Mesendoderm (in vitro differentiated cells): ENCODE measurements around the gene PRDM16.

Experiments
- DNase-seq: peaks from one replicate; pipeline ENCODE4 v3.0.0; 2013
- H2AK5ac ChIP-seq: 2 replicates; pipeline ENCODE4 v1.6.1; 2013; ENCODE audit warnings: low read length, inconsistent platforms
- H2BK120ac ChIP-seq: 2 replicates; pipeline ENCODE4 v1.6.1; 2013; ENCODE audit warnings: low read depth, mild to moderate bottlenecking, low read length, moderate library complexity, mixed read lengths
- H2BK15ac ChIP-seq: replicated peaks from 2 replicates; pipeline ENCODE4 v1.6.1; 2013; ENCODE audit warnings: low read depth, mild to moderate bottlenecking, moderate library complexity
- H2BK5ac ChIP-seq: 2 replicates; pipeline ENCODE4 v1.6.1; 2013; ENCODE audit warnings: low read length, inconsistent platforms
- H3K18ac ChIP-seq: 2 replicates; pipeline ENCODE4 v1.6.1; 2013; ENCODE audit warnings: mild to moderate bottlenecking, low read length, mixed read lengths
- H3K23ac ChIP-seq: one replicate; pipeline ENCODE4 v1.6.1; 2013; ENCODE audit warnings: low read length
- H3K27ac ChIP-seq: 2 replicates; pipeline ENCODE4 v1.5.1; 2013; ENCODE audit warnings: low read depth, mild to moderate bottlenecking, inconsistent platforms, low read length, moderate library complexity
- H3K27me3 ChIP-seq: 2 replicates; pipeline ENCODE4 v1.6.1; 2013; ENCODE audit warnings: low read length, control low read depth, mild to moderate bottlenecking, inconsistent platforms; ENCODE audit not compliant: insufficient read depth, poor library complexity
- H3K36me3 ChIP-seq: 2 replicates; pipeline ENCODE4 v1.6.1; 2013; ENCODE audit warnings: low read length, inconsistent platforms; ENCODE audit not compliant: control insufficient read depth, insufficient read depth
- H3K4ac ChIP-seq: one replicate; pipeline ENCODE4 v1.6.1; 2013; ENCODE audit warnings: low read depth, mild to moderate bottlenecking, low read length, moderate library complexity
- H3K4me1 ChIP-seq: 2 replicates; pipeline ENCODE4 v1.6.1; 2013; ENCODE audit warnings: low read depth, low read length, inconsistent platforms; ENCODE audit not compliant: control insufficient read depth
- H3K4me2 ChIP-seq: 2 replicates; pipeline ENCODE4 v1.6.1; 2013; ENCODE audit warnings: low read length
- H3K4me3 ChIP-seq: 2 replicates; pipeline ENCODE4 v1.5.1; 2013; ENCODE audit warnings: mild to moderate bottlenecking, low read length
- H3K56ac ChIP-seq: one replicate; pipeline ENCODE4 v1.6.1; 2013; ENCODE audit warnings: low read length
- H3K79me1 ChIP-seq: 2 replicates; pipeline ENCODE4 v1.6.1; 2013; ENCODE audit warnings: low read length, inconsistent platforms
- H3K79me2 ChIP-seq: 2 replicates; pipeline ENCODE4 v1.6.1; 2013; ENCODE audit warnings: mild to moderate bottlenecking, low read length; ENCODE audit not compliant: control insufficient read depth, insufficient read depth
- H3K9ac ChIP-seq: 2 replicates; pipeline ENCODE4 v1.6.1; 2013; ENCODE audit warnings: low read length, inconsistent platforms
- H4K5ac ChIP-seq: one replicate; pipeline ENCODE4 v1.6.1; 2013; ENCODE audit warnings: low read length
- H4K8ac ChIP-seq: one replicate; pipeline ENCODE4 v1.6.1; 2013; ENCODE audit warnings: low read depth, mild to moderate bottlenecking, control low read depth, low read length, moderate library complexity
- WGBS: extraction: QIAGEN DNeasy Blood & Tissue Kit; methylation state at CpG from one replicate; pipeline ENCODE4 v1.1.7; 2013; ENCODE audit warnings: low lambda C conversion rate, missing lambda C conversion rate; ENCODE audit not compliant: insufficient coverage; ENCODE audit errors: extremely low coverage; 5-methylcytosine and 5-hydroxymethylcytosine counted together

Gene PRDM16

GRCh38 chr1:3287656-3288160 is 218.7 kb downstream of the PRDM16 start:
- H4K8ac ChIP-seq: no peak overlapping the region
- WGBS: no CpG with 5 or more reads among the region's 25 CpGs
- H3K27me3 ChIP-seq: no peaks in the 10 kb centered on the region
- no peak overlapping the region for H2BK15ac ChIP-seq
- H3K36me3 ChIP-seq: no peaks in the 10 kb centered on the region
- no peak overlapping the region for H2BK120ac ChIP-seq
- no peak overlapping the region for H3K4ac ChIP-seq
- no peaks in the 10 kb centered on the region for H3K4me1 ChIP-seq
- no peak overlapping the region for H3K23ac ChIP-seq
- no peak for DNase-seq
- no peak overlapping the region for H4K5ac ChIP-seq
- no peak overlapping the region for H3K9ac ChIP-seq
- H3K79me1 ChIP-seq: no peaks in the 10 kb centered on the region
- H3K4me2 ChIP-seq: no peak overlapping the region
- no peak overlapping the region for H3K56ac ChIP-seq
- no peaks in the 10 kb centered on the region for H3K79me2 ChIP-seq
- H3K27ac ChIP-seq: no peak overlapping the region
- H2BK5ac ChIP-seq: no peak overlapping the region
- H3K4me3 ChIP-seq: no peak overlapping the region
- H3K18ac ChIP-seq: no peak overlapping the region
- H2AK5ac ChIP-seq: no peak overlapping the region

GRCh38 chr1:3289502-3289901 is 220.5 kb downstream of the PRDM16 start:
- no peak overlapping the region for H3K23ac ChIP-seq
- no CpG with 5 or more reads among the region's 12 CpGs for WGBS

GRCh38 chr1:3290438-3290837 is 221.4 kb downstream of the PRDM16 start:
- DNase-seq: no peak
- Histone ChIP-seq H3K27me3 (no peaks in the 10 kb centered on the region), H3K36me3 (no peaks in the 10 kb centered on the region), H4K8ac (no peak overlapping the region), H3K4me2 (no peak overlapping the region), H2AK5ac (no peak overlapping the region), H3K4ac (no peak overlapping the region), H2BK5ac (no peak overlapping the region), H3K4me3 (no peak overlapping the region), H3K18ac (no peak overlapping the region), H3K4me1 (no peaks in the 10 kb centered on the region), H3K56ac (no peak overlapping the region), H3K79me1 (no peaks in the 10 kb centered on the region), H2BK15ac (no peak overlapping the region), H2BK120ac (no peak overlapping the region), H3K27ac (no peak overlapping the region), H3K9ac (no peak overlapping the region), H3K79me2 (no peaks in the 10 kb centered on the region), H3K23ac (no peak overlapping the region), H4K5ac (no peak overlapping the region)
- no CpG with 5 or more reads among the region's 17 CpGs for WGBS

More at GRCh38 chr1:3289502-3289901, 220.5 kb downstream of the PRDM16 start:
- Histone ChIP-seq H3K56ac (no peak overlapping the region), H3K27ac (no peak overlapping the region), H3K27me3 (no peaks in the 10 kb centered on the region), H3K4me2 (no peak overlapping the region), H4K5ac (no peak overlapping the region), H3K79me2 (no peaks in the 10 kb centered on the region), H2AK5ac (no peak overlapping the region), H2BK5ac (no peak overlapping the region), H3K4me3 (no peak overlapping the region), H3K4ac (no peak overlapping the region), H3K4me1 (no peaks in the 10 kb centered on the region), H3K9ac (no peak overlapping the region), H3K79me1 (no peaks in the 10 kb centered on the region), H4K8ac (no peak overlapping the region), H2BK120ac (no peak overlapping the region), H2BK15ac (no peak overlapping the region), H3K18ac (no peak overlapping the region), H3K36me3 (no peaks in the 10 kb centered on the region)
- DNase-seq: no peak

GRCh38 chr1:3290915-3291314 is 221.9 kb downstream of the PRDM16 start:
- no peak overlapping the region for H2BK120ac ChIP-seq
- no peak overlapping the region for H4K5ac ChIP-seq
- H2BK15ac ChIP-seq: no peak overlapping the region
- H3K36me3 ChIP-seq: no peaks in the 10 kb centered on the region
- no peaks in the 10 kb centered on the region for H3K79me2 ChIP-seq
- WGBS: no CpG with 5 or more reads among the region's 15 CpGs
- no peak overlapping the region for H2BK5ac ChIP-seq
- no peak overlapping the region for H3K56ac ChIP-seq
- H3K23ac ChIP-seq: no peak overlapping the region
- no peaks in the 10 kb centered on the region for H3K4me1 ChIP-seq
- no peak for DNase-seq
- no peak overlapping the region for H3K27ac ChIP-seq
- no peak overlapping the region for H3K4me3 ChIP-seq
- H3K18ac ChIP-seq: no peak overlapping the region
- H3K4me2 ChIP-seq: no peak overlapping the region
- no peak overlapping the region for H3K9ac ChIP-seq
- no peak overlapping the region for H4K8ac ChIP-seq
- no peak overlapping the region for H3K4ac ChIP-seq
- no peak overlapping the region for H2AK5ac ChIP-seq
- no peaks in the 10 kb centered on the region for H3K27me3 ChIP-seq
- H3K79me1 ChIP-seq: no peaks in the 10 kb centered on the region

GRCh38 chr1:3292051-3292722 is 223.2 kb downstream of the PRDM16 start:
- Histone ChIP-seq H3K4me3 (no peak overlapping the region), H2BK120ac (no peak overlapping the region), H2AK5ac (no peak overlapping the region), H2BK15ac (no peak overlapping the region), H4K5ac (no peak overlapping the region), H3K23ac (no peak overlapping the region), H3K27ac (no peak overlapping the region), H3K9ac (no peak overlapping the region), H3K79me1 (no peaks in the 10 kb centered on the region), H3K36me3 (no peaks in the 10 kb centered on the region), H3K56ac (no peak overlapping the region), H4K8ac (no peak overlapping the region), H2BK5ac (no peak overlapping the region), H3K27me3 (no peaks in the 10 kb centered on the region), H3K18ac (no peak overlapping the region), H3K79me2 (no peaks in the 10 kb centered on the region), H3K4ac (no peak overlapping the region), H3K4me2 (no peak overlapping the region), H3K4me1 (no peaks in the 10 kb centered on the region)
- no CpG with 5 or more reads among the region's 33 CpGs for WGBS
- DNase-seq: no peak
